GM12873 (cell line): ENCODE results near the gene INTS7.

Source experiments
- CTCF ChIP-seq: IDR thresholded peaks from 2 replicates; pipeline ENCODE4 v1.5.1; 2012; ENCODE audit warnings: low read depth, mild to moderate bottlenecking, moderate library complexity, low read length, control low read depth; ENCODE audit not compliant: insufficient read depth; ENCODE audit errors: missing control alignments

Gene INTS7

GRCh38 chr1:211991695-211992094, 43.7 kb downstream of the INTS7 start:
- TF ChIP-seq CTCF = no peak

GRCh38 chr1:211986628-211987254, 48.6 kb downstream of the INTS7 start:
- TF ChIP-seq CTCF = no peak

- TF ChIP-seq CTCF = no peak
Observed at GRCh38 chr1:211985556-211986264, 49.6 kb downstream of the INTS7 start.

GRCh38 chr1:211978596-211978995, 56.8 kb downstream of the INTS7 start:
- TF ChIP-seq CTCF = no peak

GRCh38 chr1:211975152-211975941, 60.0 kb downstream of the INTS7 start:
- TF ChIP-seq CTCF = no peak

- TF ChIP-seq CTCF = no peak
Observed at GRCh38 chr1:211973541-211973940, 61.8 kb downstream of the INTS7 start.

- no peak for TF ChIP-seq CTCF
Observed at GRCh38 chr1:211968200-211968834, 67.0 kb downstream of the INTS7 start.
